NK-92 treated with Interleukin-12 subunit alpha and Interleukin-12 subunit beta, amount 100 ng/mL, for 24 hours (cell line): ENCODE results near the gene BCL2L1.
"Not testable (repeated sequence)": the region's sequence is repeated elsewhere in the genome, so short reads cannot be mapped to it uniquely, and the experiment has no call there.

Source experiments
- DNase-seq: peaks from one replicate; lab custom pipeline; 2025; lab: John Stamatoyannopoulos, UW

Gene BCL2L1

DNA sequence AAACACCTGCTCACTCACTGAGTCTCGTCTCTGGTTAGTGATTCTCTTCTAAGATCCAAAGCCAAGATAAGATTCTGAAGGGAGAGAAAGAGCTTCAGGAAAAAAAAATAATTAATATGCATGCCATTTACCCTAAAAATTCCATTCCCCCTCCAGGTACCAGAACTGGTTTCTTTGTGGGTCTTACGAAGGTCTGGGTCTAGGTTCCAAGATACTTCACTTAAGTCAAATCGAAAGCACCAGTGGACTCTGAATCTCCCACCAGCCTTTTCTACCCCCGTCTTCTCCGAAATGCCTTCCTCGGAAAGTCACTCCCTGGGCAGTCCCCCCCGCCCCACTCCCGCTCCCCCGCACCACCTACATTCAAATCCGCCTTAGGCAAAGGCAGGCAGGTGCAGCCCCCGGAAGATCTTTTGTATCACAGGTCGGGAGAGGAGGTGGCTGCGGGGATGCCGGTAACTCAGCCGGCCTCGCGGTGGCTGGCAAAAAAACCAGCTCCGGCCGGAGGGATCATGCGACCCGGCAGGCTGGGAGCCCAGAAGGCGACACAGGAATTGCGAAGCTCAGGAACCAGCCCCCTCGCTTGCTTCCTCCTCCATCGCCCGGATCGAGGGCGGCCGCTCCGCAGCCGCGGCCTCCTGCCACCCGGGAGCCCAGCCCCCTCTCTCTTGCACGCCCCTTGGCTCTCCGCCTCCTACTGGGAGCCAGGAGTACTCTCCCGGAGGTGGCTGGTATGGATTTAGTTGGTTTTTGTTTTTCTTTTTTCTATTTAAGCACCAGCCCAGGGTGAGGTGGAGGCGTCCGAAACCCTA is at the start of gene BCL2L1:
Gene BCL2L1, minus strand, starts transcription at position 612 of the 812 bp plus-strand sequence. CDS start 650 bp downstream, outside the sequence.
- peak; percentile 66 for DNase-seq

DNA sequence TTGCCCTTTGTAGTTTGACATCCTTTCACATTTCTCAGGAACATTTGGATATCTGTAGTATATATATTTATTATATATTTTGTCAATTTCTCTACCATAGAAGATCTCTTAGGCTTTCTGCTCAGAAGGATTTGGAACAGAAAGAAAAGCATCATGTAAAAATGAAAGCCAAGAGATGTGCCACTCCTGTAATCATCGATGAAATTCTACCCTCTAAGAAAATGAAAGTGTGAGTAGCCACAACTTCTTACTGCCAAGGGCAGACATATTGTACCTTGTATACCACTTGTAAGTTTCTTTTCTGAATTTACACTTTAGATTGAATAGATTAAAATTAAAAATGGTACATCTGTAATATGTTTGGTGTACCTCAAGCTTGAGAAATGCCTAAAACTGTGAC is 47.6 kb upstream of the BCL2L1 start:
- no peak for DNase-seq

DNA sequence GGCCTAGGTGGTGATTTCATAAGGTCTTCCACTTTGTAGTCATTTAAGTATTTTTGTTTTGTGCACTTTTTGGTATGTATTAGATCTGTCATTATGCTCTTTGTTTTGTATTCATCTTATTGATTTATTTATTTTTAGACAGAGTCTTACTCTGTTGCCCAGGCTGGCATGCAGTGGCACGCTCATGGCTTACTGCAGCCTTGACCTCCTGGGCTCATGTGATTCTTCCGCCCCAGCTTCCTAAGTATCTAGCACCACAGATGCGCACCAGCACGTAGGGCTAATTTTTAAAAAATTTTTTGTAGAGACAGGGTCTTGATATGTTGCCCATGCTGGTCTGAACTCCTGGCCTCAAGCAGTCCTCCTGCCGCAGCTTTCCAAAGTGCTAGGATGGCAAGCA is 47.0 kb upstream of the BCL2L1 start:
- DNase-seq: no peak

DNA sequence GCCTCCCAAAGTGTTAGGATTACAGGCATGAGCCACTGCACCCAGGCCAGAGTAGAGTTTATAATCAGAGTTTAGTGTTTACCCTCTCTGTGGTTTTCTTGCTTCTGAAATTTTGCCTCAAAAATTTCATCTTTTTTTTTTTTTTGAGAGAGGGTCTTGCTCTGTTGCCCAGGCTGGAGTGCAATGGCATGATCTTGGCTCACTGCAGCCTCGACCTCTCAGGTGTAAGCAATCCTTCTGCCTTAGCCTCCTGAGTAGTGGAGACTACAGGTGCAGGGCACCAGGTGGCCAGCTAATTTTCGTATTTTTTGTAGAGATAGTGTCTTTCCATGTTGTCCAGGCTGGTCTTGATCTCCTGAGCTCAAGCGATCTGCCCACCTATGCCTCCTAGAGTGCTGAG is 45.1 kb upstream of the BCL2L1 start:
- DNase-seq: no peak

DNA sequence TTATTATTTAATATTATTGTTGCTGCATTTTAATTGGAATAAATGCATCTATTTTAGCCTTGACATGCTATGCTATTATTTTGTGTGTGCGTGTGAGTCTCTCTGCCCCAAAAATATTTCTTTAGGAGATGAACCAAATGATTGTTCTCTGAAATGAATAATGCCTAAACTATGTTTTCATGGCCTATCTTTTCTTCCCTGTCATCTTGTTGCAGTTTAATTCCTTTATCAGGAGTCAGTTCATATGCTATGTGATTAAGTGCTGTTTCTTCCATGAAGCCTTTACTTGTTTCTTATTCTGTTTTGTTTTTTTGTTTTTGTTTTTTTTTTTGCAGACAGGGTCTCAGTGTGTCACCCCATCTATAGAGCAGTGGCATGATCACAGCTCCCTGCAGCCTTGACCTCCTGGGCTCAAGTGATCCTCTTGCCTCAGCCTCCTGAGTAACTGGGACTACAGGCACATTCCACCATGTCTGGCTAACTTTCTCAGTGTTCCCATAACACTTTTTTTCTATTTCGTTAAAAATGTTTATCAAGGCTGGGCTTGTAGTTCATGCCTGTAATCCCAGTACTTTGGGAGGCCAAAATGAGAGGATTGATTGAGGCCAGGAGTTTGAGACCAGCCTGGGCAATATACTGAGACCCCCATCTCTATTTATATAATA is 42.1 kb upstream of the BCL2L1 start:
- no peak for DNase-seq

DNA sequence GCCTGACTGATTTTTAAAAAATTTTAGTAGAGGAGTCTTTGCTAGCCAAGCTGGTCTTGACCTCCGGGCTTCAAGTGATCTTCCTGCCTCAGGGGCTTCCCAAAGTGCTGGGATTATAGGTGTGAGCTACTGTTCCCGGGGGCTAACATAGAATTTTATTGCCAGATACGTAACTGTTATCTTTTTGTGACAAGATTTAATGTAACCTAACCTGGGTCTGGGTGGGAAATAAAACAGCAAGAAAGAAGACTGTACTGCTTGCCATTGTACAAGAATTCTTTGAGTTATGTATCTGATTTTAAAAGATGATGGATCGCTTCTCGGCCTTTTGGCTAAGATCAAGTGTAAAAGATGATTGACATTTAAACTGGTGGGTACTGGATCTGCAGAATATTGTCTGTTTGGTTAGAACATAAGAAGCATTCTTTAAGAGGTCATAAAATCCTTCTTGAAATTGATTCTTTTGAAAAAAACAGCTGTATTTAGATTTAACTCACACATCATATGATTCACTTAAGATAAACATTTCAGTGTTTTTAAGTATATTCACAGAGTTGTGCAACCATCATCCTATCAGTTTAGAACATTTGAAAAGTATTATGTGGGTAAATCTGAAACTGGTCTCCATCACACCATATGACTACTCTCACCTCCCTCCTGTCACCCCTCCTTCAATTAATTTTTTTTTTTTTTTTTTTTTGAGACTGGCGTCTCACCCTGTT is 38.0 kb upstream of the BCL2L1 start:
- no peak for DNase-seq

DNA sequence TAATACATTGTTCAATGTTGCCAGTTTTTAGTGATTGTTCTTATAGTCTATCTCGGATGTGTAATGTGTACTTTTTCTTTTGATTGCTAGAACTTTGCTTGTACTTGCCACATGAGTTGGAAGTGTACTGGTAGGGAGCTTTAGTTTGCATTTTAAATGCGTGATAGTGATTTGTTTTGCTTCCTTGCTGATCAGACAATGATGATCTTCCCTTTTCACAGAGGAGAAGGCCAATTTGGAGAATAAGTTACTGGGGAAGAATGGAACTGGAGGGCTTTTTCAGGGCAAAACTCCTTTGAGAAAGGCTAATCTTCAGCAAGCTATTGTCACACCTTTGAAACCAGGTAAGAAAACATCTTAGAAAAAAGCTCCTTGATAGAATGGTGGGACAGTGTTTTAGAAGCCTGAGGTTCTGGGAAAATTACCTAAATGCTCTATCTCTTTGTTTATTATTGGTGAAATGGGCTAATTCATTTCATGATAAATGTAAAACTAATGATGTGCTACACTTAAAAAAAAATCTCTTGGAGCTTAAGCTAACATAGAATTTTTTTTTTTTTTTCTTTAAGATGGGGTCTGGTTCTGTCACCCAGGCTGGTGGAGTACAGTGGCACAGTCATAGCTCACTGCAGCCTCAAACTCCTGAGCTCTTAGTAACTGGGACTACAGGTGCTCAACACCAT is 37.3 kb upstream of the BCL2L1 start:
- no peak for DNase-seq

DNA sequence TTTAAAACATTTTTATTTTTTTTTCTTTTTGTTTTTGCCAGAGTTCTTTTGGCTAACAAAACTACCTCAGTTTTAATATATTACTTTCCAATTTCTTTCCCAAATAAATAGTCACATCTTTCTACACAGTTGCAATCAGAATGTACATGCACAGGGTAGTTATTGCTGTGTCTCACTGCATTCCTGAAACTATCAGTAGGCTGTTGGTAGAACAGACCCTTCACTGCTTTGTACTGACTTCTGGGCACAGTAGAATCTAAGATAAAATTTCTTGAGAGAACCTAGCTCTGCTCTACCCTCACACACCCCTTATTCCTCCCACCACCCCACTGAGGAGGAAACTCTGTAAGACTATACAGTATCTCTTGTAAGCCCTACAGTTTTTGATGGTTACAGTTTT is 36.3 kb upstream of the BCL2L1 start:
- no peak for DNase-seq

DNA sequence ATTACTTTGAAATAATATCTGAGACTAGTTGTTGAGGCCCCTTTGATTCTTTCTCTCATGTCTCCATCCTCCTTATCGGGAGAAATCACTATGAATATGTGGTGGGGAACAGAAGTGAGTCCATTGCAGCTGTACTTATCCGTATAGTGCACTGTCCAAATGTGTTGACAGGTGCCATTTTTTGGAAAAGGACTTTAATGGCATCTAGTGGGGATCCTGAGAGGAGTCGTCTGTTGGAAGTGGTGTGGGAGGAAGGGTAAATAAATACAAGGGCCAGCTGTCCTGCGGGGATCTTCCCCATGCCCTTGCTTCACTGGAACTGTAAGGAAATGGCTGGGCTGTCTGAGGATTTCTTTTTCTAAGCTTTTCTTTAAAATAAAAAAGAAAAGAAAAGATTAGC is 35.9 kb upstream of the BCL2L1 start:
- DNase-seq: no peak

DNA sequence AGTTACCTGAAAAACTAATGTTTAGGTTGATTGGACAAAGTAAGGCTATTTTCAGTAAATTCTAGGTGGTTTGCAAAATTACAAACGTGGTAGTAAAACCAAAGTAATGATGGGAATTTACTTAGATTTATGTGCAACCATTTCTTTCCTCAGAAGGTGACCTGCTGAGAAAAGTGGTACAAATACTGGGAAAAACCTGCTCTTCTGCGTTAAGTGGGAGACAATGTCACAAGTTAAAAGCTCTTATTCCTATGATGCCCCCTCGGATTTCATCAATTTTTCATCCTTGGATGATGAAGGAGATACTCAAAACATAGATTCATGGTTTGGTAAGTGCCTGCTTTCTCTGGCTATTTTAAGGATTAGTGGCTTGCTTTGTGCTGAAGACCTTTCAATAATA is 34.6 kb upstream of the BCL2L1 start:
- no peak for DNase-seq

DNA sequence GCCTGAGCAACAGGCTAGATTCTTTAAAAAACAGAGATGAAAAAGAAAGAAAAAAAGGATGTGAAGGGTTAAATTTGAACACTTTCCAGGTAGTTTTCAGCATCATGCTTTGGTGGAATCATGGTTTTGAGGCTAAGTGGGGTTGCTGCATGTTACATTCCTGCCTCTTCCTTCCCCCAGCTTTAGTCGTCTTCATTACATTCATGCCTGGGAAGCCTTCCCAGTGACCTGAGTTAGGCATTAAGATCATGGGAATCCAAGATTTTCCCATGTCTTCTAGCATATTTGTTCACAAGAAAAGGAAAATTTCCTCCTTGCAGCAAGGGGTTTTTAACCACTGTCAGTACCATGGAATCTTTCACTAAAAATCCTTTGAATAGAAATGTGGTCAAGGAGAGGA is 28.5 kb upstream of the BCL2L1 start:
- DNase-seq: no peak

DNA sequence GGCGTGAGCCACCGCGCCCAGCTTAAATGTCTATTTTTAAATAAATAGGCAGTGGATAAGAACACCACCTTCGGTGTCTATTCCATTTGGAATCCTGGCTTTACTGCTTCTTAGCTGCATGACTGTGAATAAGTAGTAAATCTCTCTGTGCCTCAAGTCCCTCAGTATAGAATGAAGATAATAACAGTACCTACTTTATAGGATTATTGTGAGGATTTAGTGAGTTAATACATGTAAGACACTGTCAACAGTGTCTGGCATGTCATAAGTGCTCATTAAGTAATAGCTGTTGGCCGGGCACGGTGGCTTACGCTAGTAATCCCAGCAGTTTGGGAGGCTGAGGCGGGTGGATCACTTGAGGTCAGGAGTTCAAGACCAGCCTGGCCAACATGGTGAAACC is 26.6 kb upstream of the BCL2L1 start:
- no peak for DNase-seq

DNA sequence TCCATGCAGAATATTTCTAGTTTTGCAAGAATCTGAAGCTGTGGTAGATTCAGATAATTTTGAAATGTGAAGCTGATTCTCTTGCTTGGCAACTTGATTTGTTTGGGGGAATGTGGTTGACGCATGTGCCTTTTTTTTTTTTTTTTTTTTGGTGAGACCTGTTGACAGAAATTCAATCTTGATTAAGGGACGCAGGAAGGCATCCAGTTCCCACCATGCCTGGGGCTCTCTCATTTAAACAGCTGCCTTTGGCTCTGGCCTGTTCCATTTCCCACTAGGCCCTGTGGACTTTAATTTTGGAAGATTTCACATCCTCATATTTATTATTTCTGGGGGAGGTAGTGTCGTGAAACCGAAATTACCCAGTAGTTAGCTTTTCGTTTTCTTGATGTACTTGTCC is 25.0 kb upstream of the BCL2L1 start:
- DNase-seq: no peak

DNA sequence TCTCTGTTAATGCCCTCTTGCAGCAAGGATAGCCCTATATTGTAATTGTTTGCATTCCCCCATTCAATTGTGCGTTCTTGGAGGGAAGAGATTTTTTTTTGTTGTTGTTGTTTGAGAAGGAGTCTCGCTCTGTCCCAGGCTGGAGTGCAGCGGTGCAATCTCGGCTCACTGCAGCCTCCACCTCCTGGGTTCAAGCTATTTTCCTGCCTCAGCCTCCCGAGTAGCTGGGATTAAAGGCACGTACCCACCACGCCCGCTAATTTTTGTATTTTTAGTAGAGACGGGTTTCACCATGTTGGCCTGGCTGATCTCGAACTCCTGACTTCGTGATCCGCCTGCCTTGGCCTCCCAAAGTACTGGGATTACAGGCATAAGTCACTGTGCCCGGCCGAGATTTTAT is 24.4 kb upstream of the BCL2L1 start:
- not testable (repeated sequence) for DNase-seq

DNA sequence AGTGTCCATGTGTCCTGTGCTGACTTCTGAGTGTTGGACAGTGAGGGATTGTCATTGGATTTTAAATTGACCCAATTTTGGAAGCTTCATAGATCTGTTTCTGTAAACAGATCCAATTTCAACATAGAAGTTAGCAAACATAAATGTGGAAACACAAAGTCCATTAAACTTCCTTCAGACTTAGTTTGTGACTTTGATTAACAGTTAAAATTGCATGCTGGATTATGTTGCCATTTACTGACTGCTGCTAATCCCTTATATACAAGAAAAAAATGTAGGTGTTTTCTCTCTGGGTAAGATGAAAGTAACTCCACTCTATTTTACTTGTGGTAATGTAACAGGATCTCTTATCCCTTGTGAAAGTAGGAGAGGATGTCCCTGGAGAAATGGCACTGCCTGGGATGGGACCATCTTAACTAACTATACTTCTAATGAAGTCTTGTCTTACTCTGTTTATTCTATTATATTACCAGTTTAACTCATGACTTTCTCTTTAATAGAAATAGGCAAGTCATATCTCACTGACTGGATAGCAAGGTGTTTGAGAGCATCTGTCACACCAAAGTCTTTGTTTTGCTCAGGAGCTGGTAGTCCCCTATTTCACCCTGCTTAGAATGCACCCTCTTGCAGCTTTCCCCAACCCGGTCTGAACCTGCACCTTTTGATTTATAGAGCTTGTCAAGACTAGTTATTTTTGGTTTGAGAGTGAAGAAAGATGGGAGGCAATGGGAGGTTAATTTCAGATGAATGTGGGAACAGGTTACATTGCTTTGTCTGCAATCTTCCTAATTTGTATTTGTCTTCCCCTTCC is 23.6 kb upstream of the BCL2L1 start:
- no peak for DNase-seq

DNA sequence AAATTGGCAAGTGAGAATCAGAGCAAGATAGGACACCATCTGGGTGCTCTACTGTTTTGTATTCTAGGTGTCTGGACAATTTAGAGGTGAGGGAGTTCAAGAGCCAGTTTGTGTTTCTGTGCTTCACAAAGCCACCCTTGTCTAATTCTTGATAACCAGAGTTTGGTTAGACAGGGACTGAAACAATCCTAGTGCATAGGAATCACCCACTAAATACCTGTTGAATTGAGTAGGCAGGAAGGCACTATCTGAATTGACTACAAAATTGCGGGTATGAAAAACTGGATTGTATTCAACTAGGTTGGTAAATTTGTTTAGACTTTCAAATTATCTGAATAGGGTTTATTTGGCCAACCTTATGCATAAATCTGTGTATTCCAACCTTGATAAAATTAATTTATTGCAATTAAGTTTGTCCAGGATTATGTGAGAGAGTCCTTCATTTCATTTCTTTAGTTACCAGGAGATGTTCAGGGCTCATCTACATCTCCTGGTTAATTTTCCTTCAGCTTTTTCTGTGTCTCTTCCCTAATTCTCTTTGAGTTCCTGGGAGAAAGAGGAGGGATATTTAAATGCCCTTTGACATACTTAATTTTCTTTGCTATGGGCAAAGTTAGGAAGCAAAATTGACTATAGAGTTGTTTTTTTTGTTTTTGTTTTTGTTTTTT is 18.1 kb upstream of the BCL2L1 start:
- DNase-seq: no peak

DNA sequence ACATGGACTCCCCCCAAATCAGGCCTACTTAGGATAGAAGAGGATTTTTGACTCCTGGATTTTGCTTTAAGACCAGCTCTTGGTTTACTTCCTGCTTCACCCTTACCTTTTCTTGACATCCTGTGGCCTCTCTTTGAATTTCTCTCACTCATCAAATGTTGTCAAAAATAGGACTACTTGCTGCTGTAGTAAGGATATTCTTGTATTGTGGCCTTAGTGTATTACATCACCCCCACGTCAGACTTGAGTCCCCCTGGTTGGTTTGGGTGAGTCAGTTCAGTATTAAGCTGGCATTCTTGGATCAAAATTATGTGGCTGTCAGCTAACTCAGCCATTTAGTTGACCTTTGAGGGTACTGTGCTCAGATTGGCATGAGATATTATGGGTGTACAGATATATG is 17.5 kb upstream of the BCL2L1 start:
- DNase-seq: no peak

DNA sequence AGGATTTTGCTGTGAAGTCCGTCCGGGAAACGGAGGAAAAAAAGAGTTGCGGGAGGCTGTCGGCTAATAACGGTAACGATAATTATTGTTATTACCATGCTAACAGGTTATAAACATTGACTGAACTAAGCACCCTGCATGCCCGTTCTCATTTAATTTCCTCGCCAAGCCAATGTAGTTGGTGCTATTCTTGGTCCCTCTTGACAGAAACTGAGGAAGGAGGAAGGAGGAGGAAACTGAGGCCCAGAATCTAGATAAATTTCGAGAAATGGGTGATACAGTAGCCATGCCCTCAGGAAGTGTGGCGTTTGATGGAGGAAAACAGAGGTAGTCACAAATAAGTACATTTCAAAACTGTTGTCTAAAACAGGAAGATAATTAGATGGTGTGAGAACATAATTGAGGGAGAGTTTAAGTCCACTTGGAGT is 16.9 kb upstream of the BCL2L1 start:
- no peak for DNase-seq

DNA sequence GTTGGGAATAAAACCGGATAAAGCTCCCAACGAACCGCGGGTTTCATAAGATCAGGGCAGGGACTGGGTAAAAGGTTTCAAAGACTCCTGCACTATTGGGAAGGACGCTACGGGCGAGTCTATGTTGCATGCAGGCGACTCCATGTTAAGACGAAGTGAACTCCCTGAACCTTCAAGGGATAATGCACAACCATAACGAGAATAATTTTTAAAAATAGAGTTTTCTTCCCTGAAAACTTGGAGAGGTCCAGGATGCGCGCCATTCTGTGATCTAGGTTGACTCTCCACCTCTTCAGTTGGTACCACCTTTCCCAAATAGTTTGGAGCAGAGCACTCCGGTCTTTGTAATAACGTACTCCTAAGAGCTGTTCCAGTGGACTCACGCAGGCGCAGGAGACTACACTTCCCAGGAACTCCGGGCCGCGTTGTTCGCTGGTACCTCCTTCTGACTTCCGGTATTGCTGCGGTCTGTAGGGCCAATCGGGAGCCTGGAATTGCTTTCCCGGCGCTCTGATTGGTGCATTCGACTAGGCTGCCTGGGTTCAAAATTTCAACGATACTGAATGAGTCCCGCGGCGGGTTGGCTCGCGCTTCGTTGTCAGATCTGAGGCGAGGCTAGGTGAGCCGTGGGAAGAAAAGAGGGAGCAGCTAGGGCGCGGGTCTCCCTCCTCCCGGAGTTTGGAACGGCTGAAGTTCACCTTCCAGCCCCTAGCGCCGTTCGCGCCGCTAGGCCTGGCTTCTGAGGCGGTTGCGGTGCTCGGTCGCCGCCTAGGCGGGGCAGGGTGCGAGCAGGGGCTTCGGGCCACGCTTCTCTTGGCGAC is 16.3 kb upstream of the BCL2L1 start, which contains the start of gene TPX2:
Gene TPX2, plus strand, starts transcription at position 562 of the 821 bp plus-strand sequence. CDS start 18,187 bp downstream, outside the sequence.
- peak; percentile 91 for DNase-seq

DNA sequence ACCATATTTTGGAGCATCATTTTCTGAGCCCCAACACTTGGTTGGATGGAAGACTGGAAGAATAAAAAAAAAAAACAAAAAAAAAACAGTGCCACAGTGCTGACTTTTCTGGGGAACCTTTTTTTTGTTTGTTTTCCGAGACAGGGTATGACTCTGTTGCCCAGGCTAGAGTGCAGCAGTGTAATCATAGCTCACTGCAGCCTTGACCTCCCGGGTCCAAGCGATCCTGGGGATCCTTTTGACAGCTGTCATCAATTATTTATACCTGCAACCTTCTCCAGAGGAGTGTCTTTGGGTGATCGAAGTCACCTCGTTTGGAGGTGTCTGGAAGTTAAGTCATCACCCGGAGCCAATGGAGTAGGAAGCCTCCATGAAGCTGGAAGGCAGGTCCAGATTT is 8.7 kb upstream of the BCL2L1 start:
- no peak for DNase-seq
